ENCODE data around the gene TBK1.

The TBK1 gene

GRCh38 chr12:64549108-64549507, 97.2 kb downstream of the TBK1 start:
- no peaks in the 10 kb centered on the region for H3K9me3 Mint-ChIP-seq
- H3K27ac Mint-ChIP-seq: peak overlapping the region in 1 of 3 experiments; percentile 88
- H3K4me3 Mint-ChIP-seq: no peak overlapping the region
- no peaks in the 10 kb centered on the region for H3K36me3 Mint-ChIP-seq (ENCODE audit: low read depth)
- TF ChIP-seq, protein P1, sequence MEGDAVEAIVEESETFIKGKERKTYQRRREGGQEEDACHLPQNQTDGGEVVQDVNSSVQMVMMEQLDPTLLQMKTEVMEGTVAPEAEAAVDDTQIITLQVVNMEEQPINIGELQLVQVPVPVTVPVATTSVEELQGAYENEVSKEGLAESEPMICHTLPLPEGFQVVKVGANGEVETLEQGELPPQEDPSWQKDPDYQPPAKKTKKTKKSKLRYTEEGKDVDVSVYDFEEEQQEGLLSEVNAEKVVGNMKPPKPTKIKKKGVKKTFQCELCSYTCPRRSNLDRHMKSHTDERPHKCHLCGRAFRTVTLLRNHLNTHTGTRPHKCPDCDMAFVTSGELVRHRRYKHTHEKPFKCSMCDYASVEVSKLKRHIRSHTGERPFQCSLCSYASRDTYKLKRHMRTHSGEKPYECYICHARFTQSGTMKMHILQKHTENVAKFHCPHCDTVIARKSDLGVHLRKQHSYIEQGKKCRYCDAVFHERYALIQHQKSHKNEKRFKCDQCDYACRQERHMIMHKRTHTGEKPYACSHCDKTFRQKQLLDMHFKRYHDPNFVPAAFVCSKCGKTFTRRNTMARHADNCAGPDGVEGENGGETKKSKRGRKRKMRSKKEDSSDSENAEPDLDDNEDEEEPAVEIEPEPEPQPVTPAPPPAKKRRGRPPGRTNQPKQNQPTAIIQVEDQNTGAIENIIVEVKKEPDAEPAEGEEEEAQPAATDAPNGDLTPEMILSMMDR (IDR thresholded peaks at IDR 0.05; ENCODE audit: unreplicated experiment in 3 of 3): no peak
- H3K27me3 Mint-ChIP-seq (ENCODE audit: low read depth): peaks cover under 1% of the 10 kb centered on the region
- H3K4me1 Mint-ChIP-seq: peaks cover 45% of the 10 kb centered on the region

- no peaks in the 10 kb centered on the region for H3K36me3 Mint-ChIP-seq (ENCODE audit: low read depth)
- H3K27me3 Mint-ChIP-seq (ENCODE audit: low read depth): no peaks in the 10 kb centered on the region
- H3K27ac Mint-ChIP-seq: peak overlapping the region; percentile 8 to 77 (median 35)
- no peaks in the 10 kb centered on the region for H3K9me3 Mint-ChIP-seq
- peaks cover 33% of the 10 kb centered on the region for H3K4me1 Mint-ChIP-seq
- no peak overlapping the region for H3K4me3 Mint-ChIP-seq
- TF ChIP-seq, protein P1 (IDR thresholded peaks at IDR 0.05; ENCODE audit: unreplicated experiment in 3 of 3): no peak
Observed at GRCh38 chr12:64550755-64551154, 98.8 kb downstream of the TBK1 start.

DNA sequence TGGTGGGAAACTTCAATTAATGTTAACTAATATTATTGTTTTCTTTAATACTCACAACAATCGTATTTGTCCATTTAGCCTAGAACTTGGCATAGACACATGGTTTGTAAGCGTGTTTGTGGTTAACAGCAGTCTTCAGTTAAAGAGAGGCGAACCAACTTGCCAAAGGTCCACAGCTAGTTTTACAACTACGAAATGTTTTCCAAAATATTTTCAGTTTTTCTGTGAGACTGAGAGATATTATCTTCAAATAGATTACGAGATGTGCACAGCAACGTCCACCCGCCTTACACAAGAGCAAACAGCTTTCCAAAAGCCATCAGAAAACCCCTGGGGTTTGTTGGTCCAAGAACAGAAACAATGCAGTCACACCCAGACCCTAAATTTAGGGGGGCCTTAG, 99.8 kb downstream of the TBK1 start:
- H3K27ac Mint-ChIP-seq: peak overlapping the region in 1 of 3 experiments; percentile 66
- H3K4me1 Mint-ChIP-seq: peaks cover 33% of the 10 kb centered on the region
- H3K4me3 Mint-ChIP-seq: no peak overlapping the region
- H3K36me3 Mint-ChIP-seq (ENCODE audit: low read depth): no peaks in the 10 kb centered on the region
- TF ChIP-seq, protein P1 (IDR thresholded peaks at IDR 0.05; ENCODE audit: unreplicated experiment in 3 of 3): no peak
- no peaks in the 10 kb centered on the region for H3K9me3 Mint-ChIP-seq
- no peaks in the 10 kb centered on the region for H3K27me3 Mint-ChIP-seq (ENCODE audit: low read depth)
